ENCODE data around the gene FAM193A.
"Not testable (repeated sequence)": the region's sequence is repeated elsewhere in the genome, so short reads cannot be mapped to it uniquely, and the experiment has no call there.

Gene FAM193A

DNA sequence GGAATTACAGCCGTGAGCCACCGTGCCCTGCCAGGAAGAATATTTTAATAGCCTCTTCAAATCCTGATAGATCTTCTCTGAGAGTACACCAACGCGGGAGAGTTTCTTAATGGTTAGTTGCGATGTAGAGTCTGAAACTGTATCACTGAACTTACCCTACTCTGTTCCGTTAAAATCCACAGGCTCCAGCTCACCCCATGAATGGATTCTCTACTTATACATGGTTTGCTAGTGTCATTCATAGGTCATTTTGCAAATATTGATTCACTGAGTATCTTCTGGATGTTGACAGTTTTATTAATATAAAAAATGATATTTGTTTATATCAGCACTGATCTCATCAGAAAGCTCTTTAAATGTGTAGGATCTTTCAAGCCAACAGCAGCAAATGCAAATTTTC lies 99.9 kb downstream of the FAM193A start:
- WGBS: 100% methylated on average over 1 of the region's 6 CpGs
- Histone ChIP-seq H3K27me3 (ENCODE audit: control insufficient read depth in 1 of 2, insufficient read depth in 1 of 2, low read length in 2 of 2) (no peaks in the 10 kb centered on the region), H3K4me3 (ENCODE audit: insufficient read depth in 1 of 2, low read depth in 1 of 2, low read length in 2 of 2) (no peak overlapping the region), H2AK5ac (ENCODE audit: low read length, severe bottlenecking) (no peak overlapping the region), H3K18ac (ENCODE audit: low read depth in 1 of 2, low read length in 2 of 2) (no peak overlapping the region), H2BK120ac (ENCODE audit: low read depth, low read length) (no peak overlapping the region), H3K4me1 (ENCODE audit: control insufficient read depth, insufficient read depth, low read depth, low read length) (no peaks in the 10 kb centered on the region), H3K4ac (ENCODE audit: low read depth in 1 of 2, low read length in 2 of 2) (no peak overlapping the region), H3K14ac (ENCODE audit: low read length in 2 of 2) (no peak overlapping the region), H2BK15ac (ENCODE audit: low read depth, poor library complexity, severe bottlenecking) (no peak overlapping the region), H3K27ac (ENCODE audit: low read length, poor library complexity, severe bottlenecking) (no peak overlapping the region), H3K9me3 (ENCODE audit: control insufficient read depth, low read length) (no peaks in the 10 kb centered on the region), H3K9ac (ENCODE audit: low read length) (no peak overlapping the region), H3K79me1 (replicated peaks; ENCODE audit: low read length, poor library complexity, severe bottlenecking) (peaks cover 33% of the 10 kb centered on the region), H4K8ac (ENCODE audit: low read length) (no peak overlapping the region), H3K36me3 (ENCODE audit: control insufficient read depth in 1 of 2, insufficient read depth in 2 of 2, low read depth in 1 of 2, low read length in 2 of 2) (peaks cover 40 to 85% of the 10 kb centered on the region in 2 experiments), H3K4me2 (ENCODE audit: low read length, poor library complexity, severe bottlenecking) (no peak overlapping the region), H2AFZ (ENCODE audit: low read depth, low read length) (no peak overlapping the region), H3K23ac (ENCODE audit: low read length in 2 of 2) (no peak overlapping the region), H4K91ac (ENCODE audit: low read length) (no peak overlapping the region), H2BK5ac (ENCODE audit: low read depth, low read length, poor library complexity, severe bottlenecking) (no peak overlapping the region), H2BK12ac (ENCODE audit: low read length in 2 of 2) (no peak overlapping the region)
- DNase-seq: no peak

DNA sequence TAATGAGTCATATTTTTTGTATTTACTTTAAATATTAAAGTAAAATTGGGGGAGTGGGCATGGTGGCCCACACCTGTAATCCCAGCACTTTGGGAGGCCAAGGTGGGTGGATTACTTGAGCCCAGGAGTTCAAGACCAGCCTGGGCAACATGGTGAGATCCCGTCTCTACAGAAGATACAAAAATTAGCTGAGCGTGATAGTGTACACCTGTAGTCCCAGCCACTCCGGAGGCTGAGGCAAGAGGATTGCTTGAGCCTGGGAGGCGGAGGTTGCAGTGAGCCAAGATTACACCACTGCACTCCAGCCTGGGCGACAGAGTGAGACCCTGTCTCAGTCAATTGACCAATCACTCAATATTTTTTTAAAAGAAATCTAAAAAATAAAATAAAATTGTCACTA lies 100.5 kb downstream of the FAM193A start:
- not testable (repeated sequence) for H3K4me3 ChIP-seq (ENCODE audit: insufficient read depth in 1 of 2, low read depth in 1 of 2, low read length in 2 of 2); H3K4ac ChIP-seq (ENCODE audit: low read depth in 1 of 2, low read length in 2 of 2); H2BK15ac ChIP-seq (ENCODE audit: low read depth, poor library complexity, severe bottlenecking); H3K4me2 ChIP-seq (ENCODE audit: low read length, poor library complexity, severe bottlenecking); H3K4me1 ChIP-seq (ENCODE audit: control insufficient read depth, insufficient read depth, low read depth, low read length); H4K8ac ChIP-seq (ENCODE audit: low read length); H3K27ac ChIP-seq (ENCODE audit: low read length, poor library complexity, severe bottlenecking); H3K23ac ChIP-seq (ENCODE audit: low read length in 2 of 2); H2BK120ac ChIP-seq (ENCODE audit: low read depth, low read length); H3K9me3 ChIP-seq (ENCODE audit: control insufficient read depth, low read length); H2AK5ac ChIP-seq (ENCODE audit: low read length, severe bottlenecking); H2AFZ ChIP-seq (ENCODE audit: low read depth, low read length); DNase-seq; H3K18ac ChIP-seq (ENCODE audit: low read depth in 1 of 2, low read length in 2 of 2); H3K9ac ChIP-seq (ENCODE audit: low read length); H3K27me3 ChIP-seq (ENCODE audit: control insufficient read depth in 1 of 2, insufficient read depth in 1 of 2, low read length in 2 of 2); H3K14ac ChIP-seq (ENCODE audit: low read length in 2 of 2); H4K91ac ChIP-seq (ENCODE audit: low read length); H2BK12ac ChIP-seq (ENCODE audit: low read length in 2 of 2); H2BK5ac ChIP-seq (ENCODE audit: low read depth, low read length, poor library complexity, severe bottlenecking)
- WGBS: 95% methylated on average over 4 of the region's 5 CpGs
- Histone ChIP-seq H3K36me3 (ENCODE audit: control insufficient read depth in 1 of 2, insufficient read depth in 2 of 2, low read depth in 1 of 2, low read length in 2 of 2) (peaks cover 35 to 83% of the 10 kb centered on the region in 2 experiments), H3K79me1 (replicated peaks; ENCODE audit: low read length, poor library complexity, severe bottlenecking) (peaks cover 31% of the 10 kb centered on the region)

DNA sequence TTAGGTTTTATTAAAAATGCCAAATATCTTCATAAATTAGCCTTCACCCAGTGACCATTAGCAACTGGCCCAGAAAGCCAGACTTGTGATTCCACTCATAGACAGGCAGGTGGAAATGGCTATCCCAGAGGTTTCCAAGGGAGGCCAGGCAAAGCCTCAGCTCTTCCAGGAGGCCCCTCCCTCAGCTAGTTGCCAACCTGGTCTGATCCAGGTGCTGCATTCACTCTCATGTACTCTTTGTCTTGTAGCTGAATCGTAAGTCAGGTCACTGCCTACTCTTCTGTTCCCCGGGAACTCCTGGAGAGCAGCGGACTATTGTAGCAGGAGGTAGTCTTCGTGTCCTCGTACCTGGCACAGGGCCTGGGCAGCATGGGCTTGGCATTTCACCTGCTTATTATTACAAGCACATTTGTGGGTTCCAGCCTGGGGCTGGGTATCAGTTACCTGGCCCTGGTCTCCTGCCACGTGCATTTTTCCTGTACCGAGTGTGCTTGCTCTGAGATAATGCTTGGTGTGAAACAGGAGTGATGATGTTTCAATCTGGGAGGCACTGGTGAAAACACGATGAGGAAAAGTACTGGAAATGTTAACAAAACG lies 101.6 kb downstream of the FAM193A start:
- H3K27me3 ChIP-seq (ENCODE audit: control insufficient read depth in 1 of 2, insufficient read depth in 1 of 2, low read length in 2 of 2): no peaks in the 10 kb centered on the region
- no peaks in the 10 kb centered on the region for H3K4me1 ChIP-seq (ENCODE audit: control insufficient read depth, insufficient read depth, low read depth, low read length)
- H3K18ac ChIP-seq (ENCODE audit: low read depth in 1 of 2, low read length in 2 of 2): no peak overlapping the region
- H3K9me3 ChIP-seq (ENCODE audit: control insufficient read depth, low read length): no peaks in the 10 kb centered on the region
- H3K14ac ChIP-seq (ENCODE audit: low read length in 2 of 2): no peak overlapping the region
- DNase-seq: no peak
- peaks cover 26% of the 10 kb centered on the region for H3K79me1 ChIP-seq (replicated peaks; ENCODE audit: low read length, poor library complexity, severe bottlenecking)
- H4K8ac ChIP-seq (ENCODE audit: low read length): no peak overlapping the region
- no peak overlapping the region for H3K27ac ChIP-seq (ENCODE audit: low read length, poor library complexity, severe bottlenecking)
- no peak overlapping the region for H3K4ac ChIP-seq (ENCODE audit: low read depth in 1 of 2, low read length in 2 of 2)
- no peak overlapping the region for H2BK12ac ChIP-seq (ENCODE audit: low read length in 2 of 2)
- peaks cover 32 to 82% of the 10 kb centered on the region in 2 experiments for H3K36me3 ChIP-seq (ENCODE audit: control insufficient read depth in 1 of 2, insufficient read depth in 2 of 2, low read depth in 1 of 2, low read length in 2 of 2)
- no peak overlapping the region for H2AFZ ChIP-seq (ENCODE audit: low read depth, low read length)
- H3K23ac ChIP-seq (ENCODE audit: low read length in 2 of 2): no peak overlapping the region
- no peak overlapping the region for H3K4me2 ChIP-seq (ENCODE audit: low read length, poor library complexity, severe bottlenecking)
- H2BK15ac ChIP-seq (ENCODE audit: low read depth, poor library complexity, severe bottlenecking): no peak overlapping the region
- H3K9ac ChIP-seq (ENCODE audit: low read length): no peak overlapping the region
- no peak overlapping the region for H2BK5ac ChIP-seq (ENCODE audit: low read depth, low read length, poor library complexity, severe bottlenecking)
- no peak overlapping the region for H2AK5ac ChIP-seq (ENCODE audit: low read length, severe bottlenecking)
- WGBS: 99% methylated on average over 9 of the region's 9 CpGs
- no peak overlapping the region for H4K91ac ChIP-seq (ENCODE audit: low read length)
- no peak overlapping the region for H2BK120ac ChIP-seq (ENCODE audit: low read depth, low read length)
- H3K4me3 ChIP-seq (ENCODE audit: insufficient read depth in 1 of 2, low read depth in 1 of 2, low read length in 2 of 2): no peak overlapping the region

DNA sequence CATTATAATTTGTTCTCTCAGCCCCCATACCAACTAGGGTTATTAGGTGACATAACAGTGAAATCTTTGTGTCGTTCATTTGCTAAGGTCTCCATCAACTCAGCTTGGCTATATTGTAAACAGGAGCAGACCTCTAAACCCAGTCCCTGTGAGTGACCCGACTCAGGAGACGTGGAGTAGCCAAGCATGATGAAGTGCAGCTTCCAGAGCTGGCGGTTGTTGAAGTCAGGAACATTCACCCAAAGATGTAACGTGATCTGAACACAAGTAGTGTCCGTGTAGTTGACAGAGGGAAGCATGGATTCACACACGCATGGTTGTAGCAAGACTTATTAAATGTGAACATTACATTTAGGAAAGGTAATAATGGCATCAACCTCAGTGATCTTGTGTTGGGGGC lies 102.3 kb downstream of the FAM193A start:
- WGBS: 96% methylated on average over 7 of the region's 7 CpGs
- H3K9me3 ChIP-seq (ENCODE audit: control insufficient read depth, low read length): no peaks in the 10 kb centered on the region
- no peak overlapping the region for H2BK5ac ChIP-seq (ENCODE audit: low read depth, low read length, poor library complexity, severe bottlenecking)
- peaks cover 36 to 85% of the 10 kb centered on the region in 2 experiments for H3K36me3 ChIP-seq (ENCODE audit: control insufficient read depth in 1 of 2, insufficient read depth in 2 of 2, low read depth in 1 of 2, low read length in 2 of 2)
- no peak overlapping the region for H3K23ac ChIP-seq (ENCODE audit: low read length in 2 of 2)
- H3K4me3 ChIP-seq (ENCODE audit: insufficient read depth in 1 of 2, low read depth in 1 of 2, low read length in 2 of 2): no peak overlapping the region
- peaks cover 2% of the 10 kb centered on the region for H3K4me1 ChIP-seq (ENCODE audit: control insufficient read depth, insufficient read depth, low read depth, low read length)
- no peak overlapping the region for H3K4me2 ChIP-seq (ENCODE audit: low read length, poor library complexity, severe bottlenecking)
- no peaks in the 10 kb centered on the region for H3K27me3 ChIP-seq (ENCODE audit: control insufficient read depth in 1 of 2, insufficient read depth in 1 of 2, low read length in 2 of 2)
- no peak overlapping the region for H3K27ac ChIP-seq (ENCODE audit: low read length, poor library complexity, severe bottlenecking)
- H2BK12ac ChIP-seq (ENCODE audit: low read length in 2 of 2): no peak overlapping the region
- H3K9ac ChIP-seq (ENCODE audit: low read length): no peak overlapping the region
- H3K18ac ChIP-seq (ENCODE audit: low read depth in 1 of 2, low read length in 2 of 2): no peak overlapping the region
- H3K4ac ChIP-seq (ENCODE audit: low read depth in 1 of 2, low read length in 2 of 2): no peak overlapping the region
- no peak overlapping the region for H3K14ac ChIP-seq (ENCODE audit: low read length in 2 of 2)
- no peak overlapping the region for H2AK5ac ChIP-seq (ENCODE audit: low read length, severe bottlenecking)
- no peak overlapping the region for H2BK120ac ChIP-seq (ENCODE audit: low read depth, low read length)
- DNase-seq: no peak
- H4K91ac ChIP-seq (ENCODE audit: low read length): no peak overlapping the region
- H3K79me1 ChIP-seq (replicated peaks; ENCODE audit: low read length, poor library complexity, severe bottlenecking): peaks cover 29% of the 10 kb centered on the region
- H2AFZ ChIP-seq (ENCODE audit: low read depth, low read length): no peak overlapping the region
- no peak overlapping the region for H4K8ac ChIP-seq (ENCODE audit: low read length)
- H2BK15ac ChIP-seq (ENCODE audit: low read depth, poor library complexity, severe bottlenecking): no peak overlapping the region
